Osteocyte (in vitro differentiated cells): Measurements from ENCODE around the gene NPAS2. TPM values are rescaled to one million over a fixed set of nuclear protein-coding genes. Genes with fewer than 3 reads are reported as not detected.

Source experiments
- DNase-seq: peaks from one replicate; pipeline ENCODE4 v3.0.0; 2021; ENCODE audit warnings: mixed read lengths; ENCODE audit not compliant: unreplicated experiment; ENCODE audit errors: extremely low spot score
- H3K27ac Mint-ChIP-seq: one replicate; pipeline ENCODE4 v1.8.0; 2021; ENCODE audit warnings: mild to moderate bottlenecking, mixed read lengths; ENCODE audit not compliant: unreplicated experiment
- H3K27me3 Mint-ChIP-seq: one replicate; pipeline ENCODE4 v1.8.0; 2021; ENCODE audit warnings: mixed read lengths; ENCODE audit not compliant: unreplicated experiment
- H3K36me3 Mint-ChIP-seq: one replicate; pipeline ENCODE4 v1.8.0; 2021; ENCODE audit warnings: mixed read lengths; ENCODE audit not compliant: unreplicated experiment
- H3K4me1 Mint-ChIP-seq: one replicate; pipeline ENCODE4 v1.8.0; 2021; ENCODE audit warnings: mixed read lengths; ENCODE audit not compliant: unreplicated experiment
- H3K4me3 Mint-ChIP-seq: one replicate; pipeline ENCODE4 v1.8.0; 2021; ENCODE audit warnings: mild to moderate bottlenecking, moderate library complexity, mixed read lengths; ENCODE audit not compliant: unreplicated experiment
- H3K9me3 Mint-ChIP-seq: one replicate; pipeline ENCODE4 v1.8.0; 2021; ENCODE audit warnings: mixed read lengths; ENCODE audit not compliant: unreplicated experiment
- CTCF ChIP-seq: fragments of 200-600 bp; sonication (generic); IDR thresholded peaks from 2 replicates; pipeline ENCODE4 v1.5.0; 2021; ENCODE audit warnings: antibody characterized with exemption, mild to moderate bottlenecking, moderate library complexity
- total RNA-seq: library from RNA; stranded (reverse); gene quantifications from 2 replicates; pipeline ENCODE4 v1.2.1, GENCODE V29; 2021

NPAS2 gene
- total RNA-seq, 1 donor from 2014 or later: 16.6 TPM

- DNase-seq: no peak
- no peak overlapping the region for H3K4me3 Mint-ChIP-seq
- H3K4me1 Mint-ChIP-seq: peaks cover 27% of the 10 kb centered on the region
- no peaks in the 10 kb centered on the region for H3K9me3 Mint-ChIP-seq
- no peaks in the 10 kb centered on the region for H3K27me3 Mint-ChIP-seq
- no peak overlapping the region for H3K27ac Mint-ChIP-seq
- TF ChIP-seq CTCF: no peak
- H3K36me3 Mint-ChIP-seq: peaks cover 14% of the 10 kb centered on the region
Observed at GRCh38 chr2:100887039-100887578, 67.2 kb downstream of the NPAS2 start.

GRCh38 chr2:100887713-100888495, 68.0 kb downstream of the NPAS2 start:
- no peaks in the 10 kb centered on the region for H3K9me3 Mint-ChIP-seq
- H3K27me3 Mint-ChIP-seq: no peaks in the 10 kb centered on the region
- H3K4me1 Mint-ChIP-seq: peaks cover 27% of the 10 kb centered on the region
- no peak overlapping the region for H3K4me3 Mint-ChIP-seq
- H3K36me3 Mint-ChIP-seq: peaks cover 14% of the 10 kb centered on the region
- no peak for DNase-seq
- no peak overlapping the region for H3K27ac Mint-ChIP-seq
- no peak for TF ChIP-seq CTCF

- Mint-ChIP-seq H3K27me3 (no peaks in the 10 kb centered on the region), H3K27ac (no peak overlapping the region), H3K4me3 (no peak overlapping the region), H3K36me3 (peaks cover 14% of the 10 kb centered on the region), H3K4me1 (peaks cover 25% of the 10 kb centered on the region), H3K9me3 (no peaks in the 10 kb centered on the region)
- no peak for DNase-seq
- TF ChIP-seq CTCF: no peak
Observed at GRCh38 chr2:100888601-100889000, 68.7 kb downstream of the NPAS2 start.

DNA sequence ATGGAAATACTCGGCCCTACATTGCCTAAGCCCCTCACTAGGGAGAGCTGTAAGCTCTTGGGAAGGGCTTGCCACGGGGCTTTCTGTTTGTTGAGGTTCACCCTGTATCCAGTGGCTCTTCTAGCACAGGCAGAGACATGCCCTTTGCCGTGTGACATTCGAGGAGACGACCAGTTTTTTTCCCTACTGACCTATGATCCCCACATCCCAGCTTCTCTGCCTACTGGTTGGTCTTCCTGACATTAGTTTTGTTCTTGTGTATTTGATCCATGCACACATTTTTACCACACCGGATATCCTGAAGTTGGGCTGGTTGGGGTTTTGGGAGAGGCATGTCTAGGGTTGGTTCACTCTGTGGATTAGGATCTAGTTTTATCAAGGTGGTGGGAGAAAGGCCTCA, 69.3 kb downstream of the NPAS2 start:
- Mint-ChIP-seq H3K9me3 (no peaks in the 10 kb centered on the region), H3K4me3 (no peak overlapping the region), H3K36me3 (peaks cover 14% of the 10 kb centered on the region), H3K27ac (no peak overlapping the region), H3K4me1 (peaks cover 20% of the 10 kb centered on the region), H3K27me3 (no peaks in the 10 kb centered on the region)
- TF ChIP-seq CTCF: no peak
- DNase-seq: no peak

DNA sequence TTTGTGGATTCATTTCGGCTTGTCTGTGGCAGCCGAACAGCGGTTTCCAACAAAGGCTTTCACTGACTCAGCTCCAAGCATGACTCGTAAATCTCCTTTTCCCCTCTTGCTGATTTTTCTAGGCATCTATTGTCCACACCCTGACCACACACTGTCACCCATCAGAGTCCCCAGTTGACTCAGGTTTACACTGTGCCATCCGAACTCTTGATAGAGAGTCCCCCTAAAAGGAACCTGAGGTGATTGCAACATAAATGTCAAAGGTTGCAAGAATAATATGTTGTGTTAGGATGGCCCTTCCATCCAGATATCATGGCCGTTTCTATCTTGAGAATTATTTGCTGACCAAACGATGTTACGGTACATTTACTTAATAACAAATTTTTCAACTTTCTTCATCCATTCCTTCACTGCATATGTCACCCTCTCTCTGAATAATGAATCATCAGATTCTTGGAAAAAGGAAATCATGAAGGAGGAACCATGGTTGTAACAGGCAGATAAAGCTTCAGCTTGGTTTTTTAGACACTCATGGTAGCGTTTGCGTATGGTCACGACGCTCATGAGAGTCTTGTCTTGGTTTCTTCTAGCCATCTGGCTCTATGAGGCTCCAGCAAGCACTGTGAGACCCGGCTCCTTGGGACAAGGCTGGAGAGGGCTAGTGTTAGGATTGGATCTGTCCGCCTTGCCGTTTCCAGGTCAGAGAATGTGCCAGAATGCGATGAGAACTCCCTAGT, 72.1 kb downstream of the NPAS2 start:
- Mint-ChIP-seq H3K36me3 (peaks cover 11% of the 10 kb centered on the region), H3K9me3 (no peaks in the 10 kb centered on the region), H3K27ac (no peak overlapping the region), H3K4me1 (peaks cover 15% of the 10 kb centered on the region), H3K27me3 (no peaks in the 10 kb centered on the region), H3K4me3 (no peak overlapping the region)
- DNase-seq: no peak
- no peak for TF ChIP-seq CTCF
